Erythroblast (primary cell): Measurements from ENCODE around the gene RNASE4.

Experiments used
- GATA1 ChIP-seq: IDR thresholded peaks from 2 replicates; pipeline ENCODE4 v1.6.1; 2011; ENCODE audit warnings: low read depth, mild to moderate bottlenecking, control low read depth, low read length, moderate library complexity
- POLR2A ChIP-seq: IDR thresholded peaks from 2 replicates; pipeline ENCODE4 v1.6.1; 2011; ENCODE audit warnings: mild to moderate bottlenecking, low read length

GRCh38 chr14:20696764-20697163 is 12.4 kb downstream of the RNASE4 start:
- TF ChIP-seq POLR2A (no peak), GATA1 (no peak)
